NB4 (cell line): ENCODE measurements around the gene OR1J2.
"Not testable (repeated sequence)": the region's sequence is repeated elsewhere in the genome, so short reads cannot be mapped to it uniquely, and the experiment has no call there.

Experiments used
- DNase-seq: peaks from one replicate; pipeline ENCODE4 v3.0.0; 2010; ENCODE audit warnings: low read depth
- H3K4me3 ChIP-seq: one replicate; pipeline ENCODE4 v1.5.1; 2011; ENCODE audit warnings: mild to moderate bottlenecking, low read depth, low read length, moderate library complexity
- MYC ChIP-seq: IDR thresholded peaks from 2 replicates; pipeline ENCODE4 v1.6.1; 2011; ENCODE audit warnings: low read depth, low read length
- POLR2A ChIP-seq: IDR thresholded peaks from 2 replicates; pipeline ENCODE4 v1.6.1; 2011; ENCODE audit warnings: mild to moderate bottlenecking; ENCODE audit not compliant: insufficient read length; ENCODE audit errors: extremely low read depth
- TF ChIP-seq, protein P1 (sequence below): IDR thresholded peaks from 2 replicates; pipeline ENCODE4 v1.6.1; 2011; ENCODE audit warnings: low read depth, low read length
- TF ChIP-seq, protein P2 (sequence below): IDR thresholded peaks from one replicate; pipeline ENCODE4 v1.5.1; 2012; ENCODE audit warnings: low read depth, low read length

The OR1J2 gene

DNA sequence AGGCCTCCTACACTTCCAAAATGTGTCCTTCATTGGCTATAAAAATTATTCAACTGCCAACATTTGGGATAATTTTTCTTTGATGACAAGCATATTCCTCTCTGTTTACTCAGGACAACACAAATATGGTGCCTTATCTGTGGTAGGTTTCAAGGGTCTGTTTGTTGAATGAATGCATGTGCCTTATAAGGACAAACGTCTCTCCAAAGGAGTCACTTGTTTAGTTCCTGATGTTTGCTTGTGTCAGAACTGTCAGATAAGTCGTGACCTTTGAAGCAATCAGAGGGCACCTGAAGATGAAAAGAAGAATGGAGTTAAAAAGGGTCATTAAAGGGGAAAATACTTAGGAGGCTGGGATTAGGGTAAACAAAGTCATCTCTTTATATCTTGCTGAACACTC lies 3.6 kb upstream of the OR1J2 start:
- H3K4me3 ChIP-seq, result no peak overlapping the region
- DNase-seq, result no peak
- TF ChIP-seq, protein P1, sequence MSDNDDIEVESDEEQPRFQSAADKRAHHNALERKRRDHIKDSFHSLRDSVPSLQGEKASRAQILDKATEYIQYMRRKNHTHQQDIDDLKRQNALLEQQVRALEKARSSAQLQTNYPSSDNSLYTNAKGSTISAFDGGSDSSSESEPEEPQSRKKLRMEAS, result no peak
- TF ChIP-seq POLR2A, result no peak
- TF ChIP-seq, protein P2, sequence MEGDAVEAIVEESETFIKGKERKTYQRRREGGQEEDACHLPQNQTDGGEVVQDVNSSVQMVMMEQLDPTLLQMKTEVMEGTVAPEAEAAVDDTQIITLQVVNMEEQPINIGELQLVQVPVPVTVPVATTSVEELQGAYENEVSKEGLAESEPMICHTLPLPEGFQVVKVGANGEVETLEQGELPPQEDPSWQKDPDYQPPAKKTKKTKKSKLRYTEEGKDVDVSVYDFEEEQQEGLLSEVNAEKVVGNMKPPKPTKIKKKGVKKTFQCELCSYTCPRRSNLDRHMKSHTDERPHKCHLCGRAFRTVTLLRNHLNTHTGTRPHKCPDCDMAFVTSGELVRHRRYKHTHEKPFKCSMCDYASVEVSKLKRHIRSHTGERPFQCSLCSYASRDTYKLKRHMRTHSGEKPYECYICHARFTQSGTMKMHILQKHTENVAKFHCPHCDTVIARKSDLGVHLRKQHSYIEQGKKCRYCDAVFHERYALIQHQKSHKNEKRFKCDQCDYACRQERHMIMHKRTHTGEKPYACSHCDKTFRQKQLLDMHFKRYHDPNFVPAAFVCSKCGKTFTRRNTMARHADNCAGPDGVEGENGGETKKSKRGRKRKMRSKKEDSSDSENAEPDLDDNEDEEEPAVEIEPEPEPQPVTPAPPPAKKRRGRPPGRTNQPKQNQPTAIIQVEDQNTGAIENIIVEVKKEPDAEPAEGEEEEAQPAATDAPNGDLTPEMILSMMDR, result no peak
- TF ChIP-seq MYC, result no peak

DNA sequence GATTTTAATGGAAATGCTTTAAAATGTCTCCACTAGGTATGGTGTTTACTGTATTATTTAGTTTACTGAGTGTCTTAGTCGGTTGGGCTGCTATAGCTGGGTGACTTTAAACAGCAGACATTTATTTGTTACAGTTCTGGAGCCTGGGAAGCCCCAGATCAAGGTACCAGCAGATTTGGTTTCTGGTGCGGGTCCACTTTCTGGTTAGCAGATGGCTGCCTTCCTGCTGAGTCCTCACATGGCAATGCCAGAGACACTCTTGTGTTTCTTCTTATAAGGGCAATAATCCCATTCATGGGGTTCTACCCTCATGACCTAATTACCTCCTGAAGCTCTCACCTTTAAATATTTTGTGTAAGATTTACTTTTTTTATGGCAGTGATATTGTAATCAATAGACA lies 7.6 kb downstream of the OR1J2 start:
- no peak overlapping the region for H3K4me3 ChIP-seq
- DNase-seq, result no peak
- TF ChIP-seq, protein P2, result no peak
- TF ChIP-seq MYC (no peak), POLR2A (no peak)
- TF ChIP-seq, protein P1, result no peak

DNA sequence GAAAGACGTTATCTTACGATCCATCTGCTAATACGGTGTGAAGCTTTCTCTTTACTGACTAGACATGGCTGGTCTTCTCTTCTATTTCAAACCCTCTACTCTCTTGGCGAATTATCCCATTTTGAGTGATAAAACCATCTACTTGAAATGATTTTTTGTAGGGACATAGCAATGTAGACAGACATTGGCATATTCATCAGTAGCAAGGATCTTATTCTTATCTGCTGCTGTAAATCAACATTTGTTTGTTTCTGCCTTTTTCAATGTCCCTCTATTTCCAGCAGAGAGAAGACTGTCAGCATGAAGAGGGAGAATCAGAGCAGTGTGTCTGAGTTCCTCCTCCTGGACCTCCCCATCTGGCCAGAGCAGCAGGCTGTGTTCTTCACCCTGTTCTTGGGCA lies 8.2 kb downstream of the OR1J2 start, which contains the start of gene OR1J4:
TSS of gene OR1J4 (plus strand) at position 301 of the 400 bp plus-strand sequence. CDS start at position 301, 0 bp downstream.
- no peak within 1 kb of the TSS for H3K4me3 ChIP-seq
- TF ChIP-seq, protein P2, result no peak
- TF ChIP-seq, protein P1, result no peak
- TF ChIP-seq POLR2A (no peak), MYC (no peak)
- no peak for DNase-seq

DNA sequence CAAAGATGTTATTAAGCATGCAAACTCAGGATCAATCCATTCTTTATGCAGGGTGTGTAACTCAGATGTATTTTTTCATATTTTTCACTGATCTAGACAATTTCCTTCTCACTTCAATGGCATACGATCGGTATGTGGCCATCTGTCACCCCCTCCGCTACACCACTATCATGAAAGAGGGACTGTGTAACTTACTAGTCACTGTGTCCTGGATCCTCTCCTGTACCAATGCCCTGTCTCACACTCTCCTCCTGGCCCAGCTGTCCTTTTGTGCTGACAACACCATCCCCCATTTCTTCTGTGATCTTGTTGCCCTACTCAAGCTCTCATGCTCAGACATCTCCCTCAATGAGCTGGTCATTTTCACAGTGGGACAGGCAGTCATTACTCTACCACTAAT lies 8.8 kb downstream of the OR1J2 start:
- H3K4me3 ChIP-seq, result no peak overlapping the region
- TF ChIP-seq POLR2A (no peak), MYC (no peak)
- TF ChIP-seq, protein P1, result no peak
- TF ChIP-seq, protein P2, result no peak
- DNase-seq, result no peak

DNA sequence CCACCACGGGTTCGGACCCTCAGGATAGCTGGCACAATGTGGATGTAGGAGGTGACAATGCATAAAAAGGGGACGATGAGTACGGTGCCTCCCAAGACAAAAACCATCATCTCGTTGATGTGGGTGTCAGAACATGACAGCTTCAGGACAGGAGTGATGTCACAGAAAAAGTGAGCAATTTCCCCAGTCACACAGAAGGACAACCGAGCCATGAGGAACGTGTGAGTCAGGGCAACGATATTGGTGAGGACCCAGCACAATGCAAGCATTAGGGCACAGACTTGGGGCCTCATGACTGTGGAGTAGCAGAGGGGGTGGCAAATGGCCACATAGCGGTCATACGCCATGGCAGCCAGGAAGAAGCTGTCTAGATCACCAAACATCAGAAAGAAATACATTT lies 16.0 kb downstream of the OR1J2 start:
- no peak overlapping the region for H3K4me3 ChIP-seq
- DNase-seq, result no peak
- TF ChIP-seq MYC (no peak), POLR2A (no peak)
- TF ChIP-seq, protein P2, result no peak
- TF ChIP-seq, protein P1, result no peak

DNA sequence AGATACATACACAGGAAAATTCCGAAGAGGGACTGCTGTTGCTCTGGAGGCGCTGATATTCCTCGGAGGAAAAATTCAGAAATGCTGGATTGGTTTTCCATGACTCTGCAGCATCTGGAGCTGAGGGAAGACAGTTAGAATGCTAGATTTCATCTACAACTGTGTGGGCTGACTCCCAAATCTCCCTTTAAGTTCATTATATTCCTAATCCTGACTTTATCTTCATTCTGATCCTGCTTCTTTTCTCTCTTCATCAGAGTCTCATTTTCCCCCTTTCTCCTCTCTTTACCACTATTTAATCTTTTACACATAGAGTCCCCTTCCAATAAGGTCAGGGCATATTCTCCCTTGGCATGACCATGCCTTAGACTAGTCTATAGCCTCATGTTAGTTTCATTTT lies 16.6 kb downstream of the OR1J2 start, which contains the start of gene OR1N1:
TSS of gene OR1N1 (minus strand) at position 101 of the 400 bp plus-strand sequence. CDS start at position 101, 0 bp downstream.
- no peak for DNase-seq
- TF ChIP-seq POLR2A (no peak), MYC (no peak)
- TF ChIP-seq, protein P1, result no peak
- TF ChIP-seq, protein P2, result no peak
- no peak within 1 kb of the TSS for H3K4me3 ChIP-seq

DNA sequence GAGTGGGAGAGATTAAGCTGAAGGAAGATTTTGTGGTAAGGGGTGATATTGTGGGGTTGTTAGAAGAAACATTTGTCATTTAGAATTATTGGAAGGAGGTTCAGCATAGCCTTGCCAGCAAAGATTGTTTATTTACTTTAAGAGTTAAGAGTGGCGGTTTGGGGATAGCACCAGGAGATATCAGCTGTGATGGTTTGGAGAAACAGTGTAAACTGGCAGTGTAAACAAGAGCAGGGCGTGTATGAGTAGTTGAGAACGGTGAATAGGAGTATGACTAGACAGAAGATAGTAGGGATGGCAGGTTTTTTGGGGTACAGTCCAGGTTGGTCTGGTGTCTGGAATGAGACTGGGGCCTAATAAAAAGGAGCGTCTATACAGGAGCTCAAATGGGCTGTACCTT lies 20.6 kb downstream of the OR1J2 start:
- DNase-seq, result not testable (repeated sequence)

More for the DNA sequence above, 20.6 kb downstream of the OR1J2 start:
- not testable (repeated sequence) for H3K4me3 ChIP-seq
